Activated CD4-positive, alpha-beta T cell treated with anti-CD3 and anti-CD28 coated beads, Interleukin-2, amount 50 U/mL, for 24 hours (primary cell): ENCODE results near the gene TRIM2.
"Not testable (repeated sequence)": the region's sequence is repeated elsewhere in the genome, so short reads cannot be mapped to it uniquely, and the experiment has no call there.

Experiments
- DNase-seq, 2 donors: peaks; one replicate each; pipeline ENCODE4 v3.0.0-alpha.2; 2020; ENCODE audit warnings: low read depth in 1 of 2, low spot score in 1 of 2

The TRIM2 gene

GRCh38 chr4:153204247-153204671 lies at the start of gene TRIM2:
TRIM2 (plus strand) TSS chr4:153204443; CDS start chr4:153204531, 88 bp downstream.
- DNase-seq: no peak

- no peak for DNase-seq
These were observed 48.6 kb upstream of the TRIM2 start for GRCh38 chr4:153155686-153156085.

- no peak for DNase-seq
These were observed 48.0 kb upstream of the TRIM2 start for GRCh38 chr4:153156263-153156662.

- DNase-seq: no peak
These were observed 47.5 kb upstream of the TRIM2 start for GRCh38 chr4:153156721-153157120.

GRCh38 chr4:153159016-153159415 lies 45.2 kb upstream of the TRIM2 start:
- no peak for DNase-seq

- no peak for DNase-seq
These were observed 44.5 kb upstream of the TRIM2 start for GRCh38 chr4:153159728-153160221.

GRCh38 chr4:153160821-153161220 lies 43.4 kb upstream of the TRIM2 start:
- no peak for DNase-seq

- DNase-seq: no peak
These were observed 42.8 kb upstream of the TRIM2 start for GRCh38 chr4:153161226-153161963.

GRCh38 chr4:153165236-153165635 lies 39.0 kb upstream of the TRIM2 start:
- DNase-seq: not testable (repeated sequence)

- DNase-seq: no peak
These were observed 37.3 kb upstream of the TRIM2 start for GRCh38 chr4:153166716-153167501.

GRCh38 chr4:153169776-153170175 lies 34.5 kb upstream of the TRIM2 start:
- DNase-seq: no peak

GRCh38 chr4:153170407-153170806 lies 33.8 kb upstream of the TRIM2 start:
- DNase-seq: no peak

GRCh38 chr4:153174821-153175567 lies 29.2 kb upstream of the TRIM2 start:
- DNase-seq: no peak

GRCh38 chr4:153176938-153177337 lies 27.3 kb upstream of the TRIM2 start:
- no peak for DNase-seq

GRCh38 chr4:153177841-153178240 lies 26.4 kb upstream of the TRIM2 start:
- no peak for DNase-seq

- DNase-seq: no peak
These were observed 25.1 kb upstream of the TRIM2 start for GRCh38 chr4:153179100-153179499.

- no peak for DNase-seq
These were observed 22.9 kb upstream of the TRIM2 start for GRCh38 chr4:153181293-153181692.

GRCh38 chr4:153181700-153182099 lies 22.5 kb upstream of the TRIM2 start:
- DNase-seq: no peak

GRCh38 chr4:153183146-153183545 lies 21.1 kb upstream of the TRIM2 start:
- DNase-seq: no peak

GRCh38 chr4:153185331-153185852 lies 18.9 kb upstream of the TRIM2 start:
- no peak for DNase-seq

- no peak for DNase-seq
These were observed 18.1 kb upstream of the TRIM2 start for GRCh38 chr4:153186046-153186728.
